ENCODE data around the gene ELF1. TPM values are rescaled to one million over a fixed set of nuclear protein-coding genes. Genes with fewer than 3 reads are reported as not detected.

The ELF1 gene
- total and polyA plus RNA-seq, 2 donors (not counting 3 experiments of a cell fraction or from before 2014, with no cell fraction given), result 31.8 to 61.2 TPM

GRCh38 chr13:40999416-40999815 lies 19.7 kb downstream of the ELF1 start:
- Histone ChIP-seq H3K4me3 (replicated peaks in 1 of 3; ENCODE audit: insufficient read depth in 1 of 3, low read depth in 1 of 3, low read length in 3 of 3) (no peak overlapping the region), H2AFZ (ENCODE audit: low read depth, low read length) (no peak overlapping the region), H3K4me2 (ENCODE audit: insufficient read depth, low read length) (no peak overlapping the region), H3K27ac (ENCODE audit: insufficient read depth, low read depth, low read length) (no peak overlapping the region), H3K36me3 (ENCODE audit: control insufficient read depth in 2 of 2, extremely low read depth in 1 of 2, insufficient read depth in 2 of 2, low read length in 2 of 2) (no peaks in the 10 kb centered on the region), H3K9me1 (replicated peaks; ENCODE audit: control insufficient read depth, extremely low read depth, insufficient read depth, low read length) (no peaks in the 10 kb centered on the region), H3K9ac (replicated peaks; ENCODE audit: extremely low read depth, insufficient read depth, low read length) (no peak overlapping the region), H3K4me1 (ENCODE audit: control insufficient read depth, extremely low read depth, insufficient read depth, low read length) (peaks cover 1% of the 10 kb centered on the region), H4K20me1 (replicated peaks; ENCODE audit: control insufficient read depth, extremely low read depth, insufficient read depth, low read length) (no peaks in the 10 kb centered on the region), H3K27me3 (ENCODE audit: control insufficient read depth in 2 of 2, insufficient read depth in 2 of 2, low read length in 2 of 2) (no peaks in the 10 kb centered on the region), H3K9me3 (replicated peaks; ENCODE audit: control insufficient read depth, insufficient read depth, low read length) (no peaks in the 10 kb centered on the region), H3K79me2 (ENCODE audit: control insufficient read depth, insufficient read depth, low read length) (peaks cover 59% of the 10 kb centered on the region)
- DNase-seq (ENCODE audit: low read depth, low spot score), result no peak
- dilution Hi-C loops (cut with MboI; ENCODE audit: extremely low pct_ligation_motif_present, low sequenced_read_pairs), result no loop called here
- ChIA-PET POLR2A (no interaction called here), CTCF (interaction anchor here (0.8 kb wide), 1 partner anchor 9 kb away, joined by 3 read pairs; no protein-coding TSS in a partner anchor)
- BruUV-seq (replicated peaks), result no TSS peak
- FAIRE-seq, result no peak
- TF ChIP-seq GATA2 (IDR thresholded peaks at IDR 0.05; ENCODE audit: insufficient read depth, insufficient read length, low read depth, low read length), result no peak
- no peak for TF ChIP-seq MYC (IDR thresholded peaks at IDR 0.05; ENCODE audit: low read depth, low read length)
- TF ChIP-seq POLR2AphosphoS5 (IDR thresholded peaks at IDR 0.05; ENCODE audit: insufficient read depth, low read depth, low read length), result no peak
- no peak for TF ChIP-seq FOS (IDR thresholded peaks at IDR 0.05; ENCODE audit: borderline replicate concordance, insufficient read depth, low read length)
- TF ChIP-seq POLR2A (IDR thresholded peaks at IDR 0.05; ENCODE audit: low read depth, low read length), result no peak
- TF ChIP-seq JUN (IDR thresholded peaks at IDR 0.05; ENCODE audit: borderline replicate concordance, insufficient read depth, insufficient read length, low read depth), result no peak
- no peak for TF ChIP-seq EZH2 (IDR thresholded peaks at IDR 0.05; ENCODE audit: borderline replicate concordance, low read depth, low read length, severe bottlenecking)
- TF ChIP-seq MAX (IDR thresholded peaks at IDR 0.05; ENCODE audit: insufficient read depth, insufficient read length), result no peak
- no peak for TF ChIP-seq CTCF (IDR thresholded peaks at IDR 0.05; ENCODE audit: extremely low read depth in 1 of 2, insufficient read depth in 1 of 2, low read depth in 1 of 2, low read length in 2 of 2)
- intact Hi-C loops (cut with micrococcal nuclease), result no loop called here
